ENCODE measurements around the gene RTL5. TPM values are rescaled to one million over a fixed set of nuclear protein-coding genes. Genes with fewer than 3 reads are reported as not detected.

The RTL5 gene
- total RNA-seq, 2 donors from 2014 or later, result 1.5 to 3.0 TPM

- Histone ChIP-seq H3K9me3 (no peaks in the 10 kb centered on the region), H3K4me3 (no peak overlapping the region), H3K36me3 (no peaks in the 10 kb centered on the region), H3K27ac (no peak overlapping the region), H3K4me1 (peaks cover 0 to 4% of the 10 kb centered on the region in 2 donors), H3K27me3 (no peaks in the 10 kb centered on the region)
- DNase-seq (ENCODE audit: low spot score), result no peak
- TF ChIP-seq, protein P1, sequence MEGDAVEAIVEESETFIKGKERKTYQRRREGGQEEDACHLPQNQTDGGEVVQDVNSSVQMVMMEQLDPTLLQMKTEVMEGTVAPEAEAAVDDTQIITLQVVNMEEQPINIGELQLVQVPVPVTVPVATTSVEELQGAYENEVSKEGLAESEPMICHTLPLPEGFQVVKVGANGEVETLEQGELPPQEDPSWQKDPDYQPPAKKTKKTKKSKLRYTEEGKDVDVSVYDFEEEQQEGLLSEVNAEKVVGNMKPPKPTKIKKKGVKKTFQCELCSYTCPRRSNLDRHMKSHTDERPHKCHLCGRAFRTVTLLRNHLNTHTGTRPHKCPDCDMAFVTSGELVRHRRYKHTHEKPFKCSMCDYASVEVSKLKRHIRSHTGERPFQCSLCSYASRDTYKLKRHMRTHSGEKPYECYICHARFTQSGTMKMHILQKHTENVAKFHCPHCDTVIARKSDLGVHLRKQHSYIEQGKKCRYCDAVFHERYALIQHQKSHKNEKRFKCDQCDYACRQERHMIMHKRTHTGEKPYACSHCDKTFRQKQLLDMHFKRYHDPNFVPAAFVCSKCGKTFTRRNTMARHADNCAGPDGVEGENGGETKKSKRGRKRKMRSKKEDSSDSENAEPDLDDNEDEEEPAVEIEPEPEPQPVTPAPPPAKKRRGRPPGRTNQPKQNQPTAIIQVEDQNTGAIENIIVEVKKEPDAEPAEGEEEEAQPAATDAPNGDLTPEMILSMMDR (IDR thresholded peaks at IDR 0.05), result no peak
Observed at GRCh38 chrX:72110876-72111708, 20.6 kb downstream of the RTL5 start.

- Histone ChIP-seq H3K9me3 (no peaks in the 10 kb centered on the region), H3K4me3 (no peak overlapping the region), H3K4me1 (peaks cover 0 to 4% of the 10 kb centered on the region in 2 donors), H3K36me3 (no peaks in the 10 kb centered on the region), H3K27me3 (no peaks in the 10 kb centered on the region), H3K27ac (no peak overlapping the region)
- TF ChIP-seq, protein P1 (IDR thresholded peaks at IDR 0.05), result no peak
- no peak for DNase-seq (ENCODE audit: low spot score)
Observed at GRCh38 chrX:72110051-72110875, 21.5 kb downstream of the RTL5 start.

DNA sequence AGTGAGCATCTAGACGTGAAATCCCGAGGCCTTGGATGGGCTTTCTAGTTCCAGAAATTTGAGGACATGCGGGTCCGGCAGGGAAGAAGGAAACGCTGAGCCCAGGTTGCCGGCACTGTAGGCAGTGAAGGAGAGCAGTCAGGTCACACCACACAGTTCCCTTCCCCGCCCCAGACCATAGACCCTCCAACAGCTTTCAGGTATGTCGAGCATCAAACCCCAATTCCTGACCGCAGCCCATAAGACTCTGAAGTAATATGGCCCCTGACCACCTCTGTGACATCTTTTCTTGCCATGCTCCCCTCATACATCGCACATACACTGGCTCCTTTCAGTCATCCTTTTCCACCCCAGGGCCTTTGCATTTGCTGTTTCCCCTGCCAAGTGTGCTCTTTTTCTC is 23.0 kb downstream of the RTL5 start:
- Histone ChIP-seq H3K4me3 (no peak overlapping the region), H3K27ac (no peak overlapping the region), H3K9me3 (no peaks in the 10 kb centered on the region), H3K27me3 (no peaks in the 10 kb centered on the region), H3K4me1 (no peaks in the 10 kb centered on the region), H3K36me3 (no peaks in the 10 kb centered on the region)
- no peak for DNase-seq (ENCODE audit: low spot score)
- TF ChIP-seq, protein P1 (IDR thresholded peaks at IDR 0.05), result no peak

DNA sequence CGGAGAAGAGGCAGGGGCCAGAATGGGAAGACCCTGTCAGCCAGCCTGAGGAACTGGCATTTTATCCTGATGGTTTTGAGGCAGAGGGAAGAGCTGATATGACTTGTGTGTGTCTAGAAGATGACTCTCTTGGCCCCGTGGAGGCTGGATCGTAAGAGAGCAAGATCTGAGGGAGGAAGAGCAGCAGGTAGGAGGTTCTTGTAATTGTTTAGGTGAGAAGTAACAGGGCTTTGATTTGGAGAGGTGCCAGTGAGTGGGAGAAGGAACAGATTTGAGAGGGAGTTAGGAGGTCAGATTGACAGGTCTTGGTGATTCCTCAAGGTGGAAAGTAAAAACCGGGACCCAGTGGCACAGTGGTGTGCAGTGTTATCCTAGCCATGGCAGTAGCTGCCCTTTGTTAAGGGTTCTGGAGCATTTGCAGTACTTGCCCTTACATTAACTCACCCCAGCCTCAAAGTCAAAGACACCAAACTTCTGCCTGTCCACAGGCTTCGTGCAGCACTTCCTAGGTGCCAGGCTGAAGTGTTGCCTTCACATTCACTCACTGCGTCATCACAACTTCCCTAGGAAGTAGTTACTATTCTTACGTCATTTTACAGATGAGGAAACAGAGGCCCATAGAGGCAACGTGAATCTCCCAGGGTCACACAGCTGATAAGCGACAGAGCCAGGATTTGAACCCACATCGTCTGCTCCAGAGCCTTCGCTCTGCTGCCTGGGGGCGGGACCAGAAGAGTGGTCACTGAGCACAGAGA is 23.7 kb downstream of the RTL5 start:
- TF ChIP-seq, protein P1 (IDR thresholded peaks at IDR 0.05), result no peak
- DNase-seq (ENCODE audit: low spot score), result no peak
- Histone ChIP-seq H3K4me1 (no peaks in the 10 kb centered on the region), H3K27me3 (no peaks in the 10 kb centered on the region), H3K36me3 (no peaks in the 10 kb centered on the region), H3K4me3 (no peak overlapping the region), H3K9me3 (no peaks in the 10 kb centered on the region), H3K27ac (no peak overlapping the region)

- DNase-seq (ENCODE audit: low spot score), result no peak
- no peaks in the 10 kb centered on the region for H3K9me3 ChIP-seq
- no peaks in the 10 kb centered on the region for H3K36me3 ChIP-seq
- no peak overlapping the region for H3K27ac ChIP-seq
- TF ChIP-seq, protein P1 (IDR thresholded peaks at IDR 0.05), result no peak
- no peaks in the 10 kb centered on the region for H3K27me3 ChIP-seq
- no peaks in the 10 kb centered on the region for H3K4me1 ChIP-seq
- no peak overlapping the region for H3K4me3 ChIP-seq
Observed at GRCh38 chrX:72107320-72107719, 24.4 kb downstream of the RTL5 start.

Data from right atrium auricular region (tissue), 2 donors.